ENCODE results near the gene PIP5KL1. TPM values are rescaled to one million over a fixed set of nuclear protein-coding genes. Genes with fewer than 3 reads are reported as not detected.

The PIP5KL1 gene
- total and polyA plus RNA-seq, 2 of the 4 experiments (the other 2 are of a cell fraction), result 0.36 to 3.6 TPM

DNA sequence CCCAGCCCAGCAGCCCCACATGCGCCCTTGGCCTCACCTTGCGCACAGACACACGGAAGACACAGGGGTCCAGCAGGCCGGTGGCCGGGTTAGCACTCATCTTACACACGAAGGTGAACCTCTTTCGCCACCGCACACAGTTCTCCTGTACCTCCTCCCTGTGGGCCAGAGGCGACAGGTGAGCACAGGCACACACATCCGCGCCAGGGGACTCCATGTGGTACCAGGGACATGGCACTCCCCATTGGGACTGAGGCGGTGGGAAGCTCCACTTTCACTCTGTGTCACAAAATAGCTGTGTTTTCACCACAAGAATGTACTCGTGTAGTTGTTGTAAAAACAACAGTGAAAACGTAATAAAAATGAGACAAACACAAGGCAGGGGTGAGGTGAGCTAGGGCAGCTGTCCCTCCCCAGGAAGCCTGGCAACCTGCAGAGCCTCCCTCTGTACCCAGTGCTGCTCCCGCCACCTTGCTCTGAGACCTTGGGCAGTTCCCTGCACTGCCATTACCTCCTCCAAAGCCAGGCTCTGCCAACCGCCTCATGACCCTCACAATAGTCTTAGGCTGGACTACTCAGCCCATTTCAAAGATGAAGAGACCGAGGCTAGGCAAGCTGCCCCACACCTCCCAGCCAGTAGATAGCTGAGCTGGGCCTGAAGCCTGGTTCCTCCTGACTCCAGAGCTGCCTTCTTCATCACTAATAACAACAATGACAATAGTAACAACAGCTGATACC lies 23.4 kb upstream of the PIP5KL1 start (continued):
- TF ChIP-seq FOS (IDR thresholded peaks at IDR 0.05; ENCODE audit: low read depth, low read length), result no peak

DNA sequence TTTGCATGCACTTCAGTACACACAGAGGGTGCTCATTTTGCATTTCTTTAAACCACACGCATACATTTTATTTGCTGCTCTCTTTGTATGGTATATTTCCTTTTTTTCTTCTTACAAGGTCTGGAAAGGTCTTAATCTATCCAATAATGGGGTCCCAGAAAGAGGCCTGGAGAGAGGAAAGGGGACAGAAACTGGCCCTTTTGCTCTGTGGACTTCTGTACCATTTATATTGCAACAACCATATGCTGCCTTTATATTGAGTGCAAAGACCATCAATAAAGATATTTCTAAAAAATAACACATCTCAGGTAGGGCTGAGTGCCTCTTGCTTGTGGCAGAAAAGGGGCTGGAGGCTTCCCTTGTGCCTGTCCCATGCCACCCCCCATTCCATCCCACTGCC lies 22.6 kb upstream of the PIP5KL1 start:
- Histone ChIP-seq H3K4me1 (ENCODE audit: control insufficient read depth, insufficient read depth, low read length) (peaks cover 4% of the 10 kb centered on the region), H3K23ac (ENCODE audit: low read depth, low read length) (no peak overlapping the region), H4K20me1 (ENCODE audit: insufficient read depth, low read length) (peaks cover 28% of the 10 kb centered on the region), H3K4ac (ENCODE audit: low read depth, low read length) (no peak overlapping the region), H2AK5ac (ENCODE audit: low read depth, low read length) (no peak overlapping the region), H3K79me1 (ENCODE audit: low read depth in 1 of 2, low read length in 2 of 2) (peaks cover 3 to 56% of the 10 kb centered on the region in 2 experiments), H2BK120ac (ENCODE audit: low read depth, low read length) (no peak overlapping the region), H3K18ac (ENCODE audit: low read depth, low read length) (no peak overlapping the region), H3K4me3 (ENCODE audit: insufficient read depth, low read depth, low read length) (no peak overlapping the region), H3K4me2 (ENCODE audit: low read depth, low read length) (no peak overlapping the region), H4K5ac (ENCODE audit: low read depth, low read length) (no peak overlapping the region), H3K56ac (ENCODE audit: extremely low read depth, insufficient read depth, low read length) (no peak overlapping the region), H2AFZ (replicated peaks; ENCODE audit: low read length, poor library complexity) (no peak overlapping the region), H3K9me3 (ENCODE audit: control insufficient read depth, insufficient read depth, low read length) (no peaks in the 10 kb centered on the region), H2BK15ac (ENCODE audit: low read depth, low read length) (no peak overlapping the region), H2AK9ac (replicated peaks; ENCODE audit: low read depth, low read length, poor library complexity) (no peak overlapping the region), H3K9ac (ENCODE audit: low read depth, low read length) (no peak overlapping the region), H2BK20ac (ENCODE audit: low read depth, low read length) (no peak overlapping the region), H3K27ac (ENCODE audit: insufficient read depth, low read length) (no peak overlapping the region), H3K9me1 (ENCODE audit: insufficient read depth, low read length) (peaks cover 15% of the 10 kb centered on the region), H4K91ac (ENCODE audit: insufficient read depth, low read depth, low read length) (no peak overlapping the region), H3K27me3 (ENCODE audit: control insufficient read depth, insufficient read depth, low read length) (no peaks in the 10 kb centered on the region), H2BK5ac (ENCODE audit: low read depth, low read length, poor library complexity, severe bottlenecking) (no peak overlapping the region), H3K14ac (replicated peaks; ENCODE audit: low read depth, low read length) (no peak overlapping the region), H3K36me3 (ENCODE audit: control insufficient read depth, insufficient read depth, low read length) (peaks cover 1% of the 10 kb centered on the region; the same call in 1 of the 2 replicates), H4K8ac (ENCODE audit: low read depth in 2 of 2, low read length in 2 of 2) (no peak overlapping the region)
- BruUV-seq (replicated peaks), result no TSS peak
- dilution Hi-C loops (cut with HindIII; ENCODE audit: low sequenced_read_pairs, unreplicated experiment), result no loop called here
- WGBS, 2 experiments (ENCODE audit: extremely low coverage in 2 of 2, insufficient read length in 1 of 2), result no CpG with 5 or more reads among the region's 1 CpG
- in situ Hi-C loops (cut with MboI; ENCODE audit: low sequenced_read_pairs), result no loop called here
- DNase-seq, result no peak
- CTCF ChIA-PET, result no interaction called here
- ATAC-seq (ENCODE audit: low read depth), result no peak
- intact Hi-C loops (cut with micrococcal nuclease), result no loop called here
- POLR2A ChIA-PET (ENCODE audit: unreplicated experiment), result no interaction called here
- no peak for TF ChIP-seq CHD1 (IDR thresholded peaks at IDR 0.05; ENCODE audit: low read depth, low read length)
- TF ChIP-seq, protein P1, sequence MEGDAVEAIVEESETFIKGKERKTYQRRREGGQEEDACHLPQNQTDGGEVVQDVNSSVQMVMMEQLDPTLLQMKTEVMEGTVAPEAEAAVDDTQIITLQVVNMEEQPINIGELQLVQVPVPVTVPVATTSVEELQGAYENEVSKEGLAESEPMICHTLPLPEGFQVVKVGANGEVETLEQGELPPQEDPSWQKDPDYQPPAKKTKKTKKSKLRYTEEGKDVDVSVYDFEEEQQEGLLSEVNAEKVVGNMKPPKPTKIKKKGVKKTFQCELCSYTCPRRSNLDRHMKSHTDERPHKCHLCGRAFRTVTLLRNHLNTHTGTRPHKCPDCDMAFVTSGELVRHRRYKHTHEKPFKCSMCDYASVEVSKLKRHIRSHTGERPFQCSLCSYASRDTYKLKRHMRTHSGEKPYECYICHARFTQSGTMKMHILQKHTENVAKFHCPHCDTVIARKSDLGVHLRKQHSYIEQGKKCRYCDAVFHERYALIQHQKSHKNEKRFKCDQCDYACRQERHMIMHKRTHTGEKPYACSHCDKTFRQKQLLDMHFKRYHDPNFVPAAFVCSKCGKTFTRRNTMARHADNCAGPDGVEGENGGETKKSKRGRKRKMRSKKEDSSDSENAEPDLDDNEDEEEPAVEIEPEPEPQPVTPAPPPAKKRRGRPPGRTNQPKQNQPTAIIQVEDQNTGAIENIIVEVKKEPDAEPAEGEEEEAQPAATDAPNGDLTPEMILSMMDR (conservative IDR thresholded peaks at IDR 0.05; ENCODE audit: low read depth, low read length), result no peak
- TF ChIP-seq, protein P2, sequence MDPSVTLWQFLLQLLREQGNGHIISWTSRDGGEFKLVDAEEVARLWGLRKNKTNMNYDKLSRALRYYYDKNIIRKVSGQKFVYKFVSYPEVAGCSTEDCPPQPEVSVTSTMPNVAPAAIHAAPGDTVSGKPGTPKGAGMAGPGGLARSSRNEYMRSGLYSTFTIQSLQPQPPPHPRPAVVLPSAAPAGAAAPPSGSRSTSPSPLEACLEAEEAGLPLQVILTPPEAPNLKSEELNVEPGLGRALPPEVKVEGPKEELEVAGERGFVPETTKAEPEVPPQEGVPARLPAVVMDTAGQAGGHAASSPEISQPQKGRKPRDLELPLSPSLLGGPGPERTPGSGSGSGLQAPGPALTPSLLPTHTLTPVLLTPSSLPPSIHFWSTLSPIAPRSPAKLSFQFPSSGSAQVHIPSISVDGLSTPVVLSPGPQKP (IDR thresholded peaks at IDR 0.05; ENCODE audit: borderline replicate concordance, low read depth, low read length), result no peak
- no peak for TF ChIP-seq MXI1 (IDR thresholded peaks at IDR 0.05; ENCODE audit: borderline replicate concordance, low read depth, low read length)
- TF ChIP-seq MAZ (IDR thresholded peaks at IDR 0.05; ENCODE audit: borderline replicate concordance, low read depth, low read length), result no peak
- TF ChIP-seq BHLHE40 (IDR thresholded peaks at IDR 0.05; ENCODE audit: low read depth, low read length), result no peak
- no peak for TF ChIP-seq CEBPB (IDR thresholded peaks at IDR 0.05; ENCODE audit: low read depth, low read length)
- TF ChIP-seq RFX5 (IDR thresholded peaks at IDR 0.05; ENCODE audit: low read depth, low read length), result no peak
- TF ChIP-seq POLR2A (IDR thresholded peaks at IDR 0.05; ENCODE audit: low read depth, low read length), result no peak
- no peak for TF ChIP-seq RCOR1 (IDR thresholded peaks at IDR 0.05; ENCODE audit: insufficient replicate concordance, low read length)
- no peak for TF ChIP-seq MAFK (IDR thresholded peaks at IDR 0.05; ENCODE audit: low read depth, low read length)
- TF ChIP-seq SMC3 (IDR thresholded peaks at IDR 0.05; ENCODE audit: low read depth, low read length), result no peak
- TF ChIP-seq RAD21 (IDR thresholded peaks at IDR 0.05; ENCODE audit: low read length), result no peak
- no peak for TF ChIP-seq NFE2L2 (IDR thresholded peaks at IDR 0.05; ENCODE audit: low read depth, low read length)

All from IMR-90 (cell line).